ENCODE results near the gene CORO2A.

CORO2A gene

DNA sequence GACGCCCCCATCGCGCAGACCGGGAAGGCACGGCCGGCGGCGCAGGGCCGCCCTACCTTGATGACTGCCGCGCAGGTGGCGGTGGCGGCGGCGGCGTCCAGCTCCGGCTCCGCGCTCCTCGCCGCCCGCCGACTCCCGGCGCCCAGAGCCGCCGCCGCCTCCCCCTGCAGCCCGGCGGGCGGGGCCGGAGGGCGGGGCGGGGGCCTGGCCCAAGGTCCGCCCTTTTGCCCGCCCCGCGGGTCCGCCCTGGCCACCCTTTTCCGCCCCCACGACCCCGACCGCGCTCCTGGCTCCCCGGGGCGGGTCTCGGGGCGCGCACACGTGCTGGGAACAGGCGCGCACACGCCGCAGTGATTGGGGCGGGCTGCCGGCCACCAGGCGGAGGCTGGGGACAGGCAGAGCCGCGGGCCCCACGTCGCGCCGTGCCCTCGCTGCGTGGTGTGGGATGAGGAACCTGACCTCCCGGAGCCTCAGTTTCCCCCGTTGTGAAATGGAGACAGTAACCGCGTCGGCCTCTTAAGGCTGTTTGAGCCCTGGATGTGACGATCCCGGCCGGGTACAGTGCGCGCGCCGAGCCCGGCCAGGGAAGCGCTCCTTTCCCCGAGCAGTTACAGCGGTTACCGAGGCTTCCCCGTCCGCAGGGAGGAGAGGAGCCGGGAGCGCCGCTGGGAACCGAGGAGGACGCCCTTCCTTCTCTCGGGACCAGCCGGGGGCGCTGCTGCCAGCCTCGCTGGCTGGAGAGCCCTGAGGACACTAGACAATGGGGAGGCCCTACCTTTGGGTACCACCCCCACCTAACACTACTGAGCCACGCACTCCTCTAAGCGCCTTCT is at the start of gene CORO2A:
Gene CORO2A, minus strand, starts transcription at position 135 of the 833 bp plus-strand sequence. CDS start 34,977 bp downstream, outside the sequence.
- peak; percentile 18 for DNase-seq (ENCODE audit: low spot score)

GRCh38 chr9:98241357-98242300 is 49.2 kb upstream of the CORO2A start:
- DNase-seq (ENCODE audit: low spot score) = no peak

GRCh38 chr9:98240475-98240874 is 48.0 kb upstream of the CORO2A start:
- DNase-seq (ENCODE audit: low spot score) = no peak

DNA sequence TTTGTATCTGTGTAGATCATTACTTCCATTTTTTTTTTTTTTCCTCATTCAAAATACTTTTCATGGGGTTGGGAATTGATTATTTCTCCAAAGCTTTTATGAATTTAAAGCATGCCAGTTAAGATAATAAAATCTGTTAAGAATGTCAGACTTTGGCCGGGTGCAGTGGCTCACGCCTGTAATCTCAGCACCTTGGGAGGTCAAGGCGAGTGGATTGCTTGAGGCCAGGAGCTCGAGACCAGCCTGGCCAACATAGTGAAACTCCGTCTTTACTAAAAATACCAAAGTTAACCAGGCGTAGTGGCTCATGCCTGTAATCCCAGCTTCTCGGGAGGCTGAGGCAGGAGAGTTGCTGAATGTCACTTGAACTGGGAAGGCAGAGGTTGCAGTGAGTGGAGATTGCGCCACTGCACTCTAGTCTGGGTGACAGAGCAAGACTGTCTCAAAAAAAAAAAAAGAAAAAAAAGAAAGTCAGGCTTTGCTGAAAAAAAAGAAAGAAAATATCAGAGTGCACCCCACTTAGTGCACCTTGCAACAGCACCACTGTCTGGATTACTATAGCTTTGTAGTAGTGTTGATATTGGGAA is 44.6 kb upstream of the CORO2A start:
- DNase-seq (ENCODE audit: low spot score) = no peak

DNA sequence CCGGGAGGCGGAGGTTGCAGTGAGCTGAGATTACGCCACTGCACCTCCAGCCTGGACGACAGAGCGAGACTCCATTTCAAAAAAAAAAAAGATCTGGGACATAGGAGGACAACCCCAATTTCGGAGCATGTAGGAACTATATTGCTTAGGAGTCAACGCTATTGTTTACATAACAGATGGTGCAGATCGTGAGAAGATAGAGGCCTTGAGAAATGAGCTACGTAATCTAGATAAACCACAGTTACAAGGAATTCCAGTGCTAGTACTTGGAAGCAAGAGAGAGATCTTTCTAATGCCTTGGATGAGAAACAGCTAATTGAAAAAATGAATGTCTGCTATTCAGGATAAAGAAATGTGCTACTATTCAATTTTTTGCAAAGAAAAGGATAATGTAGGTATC is 42.7 kb upstream of the CORO2A start:
- DNase-seq (ENCODE audit: low spot score) = no peak

- DNase-seq (ENCODE audit: low spot score) = no peak
Observed at GRCh38 chr9:98234245-98234825, 41.9 kb upstream of the CORO2A start.

DNA sequence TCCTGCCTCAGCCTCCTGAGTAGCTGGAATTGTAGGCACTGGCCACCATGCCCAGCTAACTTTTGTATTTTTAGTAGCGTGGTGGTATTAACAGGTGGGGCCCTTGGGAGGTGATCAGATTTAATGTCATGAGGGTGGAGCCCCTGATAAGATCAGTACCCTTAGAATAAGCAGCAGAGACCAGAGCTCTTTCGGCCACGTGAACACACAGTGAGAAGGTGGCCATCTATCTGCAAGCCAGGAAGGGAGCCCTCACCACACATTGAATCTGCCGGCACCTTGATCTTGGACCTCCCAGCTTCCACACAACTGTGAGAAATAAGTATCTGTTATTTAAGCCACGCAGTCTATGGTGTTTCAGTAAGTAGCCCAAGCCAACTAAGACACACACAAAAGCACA is 40.5 kb upstream of the CORO2A start:
- no peak for DNase-seq (ENCODE audit: low spot score)

GRCh38 chr9:98231770-98232478 is 39.5 kb upstream of the CORO2A start:
- DNase-seq (ENCODE audit: low spot score) = peak; percentile 30

- DNase-seq (ENCODE audit: low spot score) = no peak
Observed at GRCh38 chr9:98230789-98231188, 38.4 kb upstream of the CORO2A start.

DNA sequence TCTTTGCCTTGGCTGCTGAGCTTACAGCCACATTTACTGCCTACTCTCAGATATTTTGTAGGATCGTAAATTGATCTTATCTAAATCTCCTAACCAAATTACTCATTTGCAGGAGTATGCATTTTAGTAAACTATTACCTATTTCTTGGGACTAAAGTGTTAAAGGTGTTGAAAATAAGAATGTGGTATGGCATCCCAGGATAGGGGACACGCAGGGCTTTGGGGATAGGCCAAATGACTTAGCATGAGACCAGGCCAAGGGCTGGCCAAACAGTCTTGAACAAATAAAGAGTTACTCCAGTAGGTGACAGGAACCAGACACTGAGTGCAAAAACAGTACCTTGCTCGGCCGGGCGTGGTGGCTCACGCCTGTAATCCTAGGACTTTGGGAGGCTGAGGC is 37.9 kb upstream of the CORO2A start:
- no peak for DNase-seq (ENCODE audit: low spot score)

DNA sequence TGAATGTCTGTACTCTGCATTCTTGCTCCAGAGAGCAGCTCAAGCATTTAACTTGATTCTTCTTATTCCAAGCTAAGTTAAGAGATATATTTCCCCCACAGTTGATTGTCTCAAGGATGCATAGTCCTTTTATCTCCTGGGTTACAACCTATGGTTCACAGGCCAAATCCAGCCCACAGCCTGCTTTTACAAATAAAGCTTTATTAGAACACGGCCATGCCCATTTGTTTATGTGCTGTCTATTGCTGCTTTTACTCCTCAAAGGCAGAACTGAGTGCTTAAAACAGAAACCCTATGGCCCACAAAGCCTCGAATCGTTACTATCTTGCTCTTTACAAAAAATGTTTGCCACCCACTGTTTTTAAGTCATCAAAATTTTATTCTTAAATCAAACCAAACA is 37.2 kb upstream of the CORO2A start:
- DNase-seq (ENCODE audit: low spot score) = no peak

GRCh38 chr9:98229090-98229395 is 36.6 kb upstream of the CORO2A start:
- no peak for DNase-seq (ENCODE audit: low spot score)

DNA sequence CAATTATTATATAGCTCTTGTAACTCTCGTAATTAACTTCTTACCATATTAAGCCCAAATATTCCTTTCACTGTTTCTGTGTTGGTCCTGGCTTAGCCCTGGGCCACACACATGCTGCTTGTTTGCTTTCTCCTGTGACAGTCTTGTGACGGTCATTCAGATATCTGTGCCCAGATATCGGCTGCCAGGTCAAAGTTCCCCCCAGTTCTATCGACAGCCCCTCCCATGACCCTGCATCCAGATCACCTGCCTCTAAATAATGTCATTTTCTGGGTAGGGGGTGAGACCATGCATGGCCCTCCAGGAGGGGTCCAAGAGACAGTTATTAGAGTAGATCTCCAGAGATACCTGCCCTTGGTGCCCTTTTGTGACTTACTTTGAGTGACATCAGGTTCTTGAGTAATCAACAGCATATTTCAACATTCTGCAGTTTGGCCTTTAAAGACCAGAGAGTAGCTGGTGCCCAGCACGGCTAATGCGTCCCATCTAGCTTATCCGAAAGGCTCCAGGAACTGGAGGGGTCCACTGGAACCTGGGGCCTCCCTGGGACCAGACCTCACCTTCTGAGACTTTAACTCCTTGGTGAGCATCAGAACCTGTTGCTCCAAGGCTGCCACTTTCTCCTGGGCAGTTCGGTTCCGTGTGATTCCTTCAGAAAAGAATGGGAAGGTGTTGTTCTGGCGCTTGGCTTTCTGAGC is 36.1 kb upstream of the CORO2A start:
- DNase-seq (ENCODE audit: low spot score) = no peak

GRCh38 chr9:98227883-98228282 is 35.4 kb upstream of the CORO2A start:
- DNase-seq (ENCODE audit: low spot score) = no peak

GRCh38 chr9:98226957-98227356 is 34.5 kb upstream of the CORO2A start:
- DNase-seq (ENCODE audit: low spot score) = no peak

- no peak for DNase-seq (ENCODE audit: low spot score)
Observed at GRCh38 chr9:98226516-98226915, 34.1 kb upstream of the CORO2A start.

GRCh38 chr9:98225015-98225442 is 32.6 kb upstream of the CORO2A start:
- DNase-seq (ENCODE audit: low spot score) = no peak

DNA sequence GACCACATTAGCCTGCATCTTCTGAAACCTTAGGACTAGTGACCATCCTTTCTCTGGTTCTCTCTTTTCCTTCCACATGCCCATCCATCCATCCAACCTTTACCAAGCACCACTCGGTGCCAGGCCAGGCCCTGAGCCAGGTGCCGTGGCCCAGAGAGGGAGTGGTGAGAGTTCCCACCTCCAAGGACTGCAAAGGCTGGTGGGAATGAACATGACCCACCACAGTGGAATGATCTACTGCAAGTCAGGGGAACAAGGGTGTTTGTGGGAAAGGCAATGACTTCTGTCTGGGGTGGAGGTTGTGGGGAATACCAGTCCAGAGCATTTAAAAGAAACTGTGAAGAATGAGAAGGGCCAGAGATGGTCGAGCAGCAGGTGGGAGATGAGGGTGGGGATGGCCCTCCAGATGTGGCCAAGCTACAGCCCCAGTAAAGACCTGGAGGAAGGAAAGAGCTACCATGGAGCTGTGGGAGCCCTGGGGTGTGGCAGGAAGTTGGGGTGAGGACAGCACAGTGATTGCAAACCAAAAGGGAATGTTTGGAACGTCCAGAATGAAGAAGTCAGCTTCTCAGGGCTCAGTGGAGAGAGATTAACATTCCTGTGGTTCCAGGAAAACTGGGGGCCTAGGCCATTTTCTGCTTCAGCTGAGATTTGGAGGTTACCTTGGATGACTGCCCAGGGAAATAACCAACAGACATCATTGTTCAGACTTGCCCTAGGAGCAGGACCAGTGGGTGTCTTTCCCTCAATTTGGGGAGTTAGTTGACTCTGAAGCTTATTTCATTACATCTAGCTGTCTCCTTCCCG is 30.7 kb upstream of the CORO2A start:
- no peak for DNase-seq (ENCODE audit: low spot score)

DNA sequence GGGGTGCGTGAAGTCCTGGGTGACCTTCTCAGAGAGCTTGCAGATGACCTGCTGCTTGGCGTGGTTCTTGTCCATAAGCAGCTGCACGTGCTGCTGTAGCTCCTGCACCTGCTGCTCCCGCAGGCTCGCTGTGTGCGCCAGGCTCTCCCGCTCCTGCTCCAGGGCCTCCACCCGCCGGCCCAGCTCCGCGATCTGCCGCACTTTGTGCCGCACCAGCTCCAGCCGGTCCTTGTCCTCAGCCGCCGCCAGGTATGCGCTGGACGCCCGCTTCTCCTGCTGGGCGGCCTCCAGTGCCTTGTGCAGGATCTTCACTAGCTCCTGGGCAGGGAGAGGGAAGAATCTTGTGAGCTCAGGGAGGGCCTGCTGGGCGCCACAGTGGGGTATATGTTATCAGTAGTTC is 28.5 kb upstream of the CORO2A start:
- DNase-seq (ENCODE audit: low spot score) = no peak

- DNase-seq (ENCODE audit: low spot score) = no peak
Observed at GRCh38 chr9:98219794-98220370, 27.4 kb upstream of the CORO2A start.
